Activated T-cell treated with anti-CD3 and anti-CD28 coated beads, Interleukin-2, amount 50 U/mL, for 4 hours (primary cell): ENCODE data around the gene CYP2W1. TPM values are rescaled to one million over a fixed set of nuclear protein-coding genes. Genes with fewer than 3 reads are reported as not detected.

Source experiments
- ATAC-seq, 2 donors: fragments of 200-7000 bp; cut with Tn5 transposase; one replicate each; pipeline ENCODE4 v1.10.0; 2021
- DNase-seq: peaks from one replicate; pipeline ENCODE4 v3.0.0-alpha.2; 2020
- H3K27me3 Mint-ChIP-seq: one replicate; pipeline ENCODE4 v1.8.0; 2021; ENCODE audit warnings: low read depth, mixed read lengths
- H3K36me3 Mint-ChIP-seq: one replicate; pipeline ENCODE4 v1.8.0; 2022; ENCODE audit warnings: mixed read lengths; ENCODE audit not compliant: insufficient read depth
- H3K4me1 Mint-ChIP-seq: one replicate; pipeline ENCODE4 v1.8.0; 2021; ENCODE audit warnings: low read depth, mixed read lengths
- H3K4me3 Mint-ChIP-seq: one replicate; pipeline ENCODE4 v1.8.0; 2021; ENCODE audit warnings: mild to moderate bottlenecking, moderate library complexity, mixed read lengths
- H3K9me3 Mint-ChIP-seq: one replicate; pipeline ENCODE4 v1.8.0; 2021; ENCODE audit warnings: mixed read lengths
- total RNA-seq, 3 donors: library from RNA; stranded (reverse); gene quantifications; one replicate each; pipeline ENCODE4 v1.2.1, GENCODE V29; 2021

Gene CYP2W1
- total RNA-seq, 3 donors from 2014 or later: not detected

GRCh38 chr7:979151-979550 is 3.8 kb upstream of the CYP2W1 start:
- Mint-ChIP-seq H3K4me3 (no peak overlapping the region), H3K9me3 (no peaks in the 10 kb centered on the region), H3K27me3 (no peaks in the 10 kb centered on the region), H3K36me3 (no peaks in the 10 kb centered on the region), H3K4me1 (peaks cover 5% of the 10 kb centered on the region)
- DNase-seq (no peak), ATAC-seq (no peak)

GRCh38 chr7:979886-980571 is 3.0 kb upstream of the CYP2W1 start:
- H3K36me3 Mint-ChIP-seq: no peaks in the 10 kb centered on the region
- ATAC-seq (no peak), DNase-seq (no peak)
- no peaks in the 10 kb centered on the region for H3K9me3 Mint-ChIP-seq
- no peak overlapping the region for H3K4me3 Mint-ChIP-seq
- no peaks in the 10 kb centered on the region for H3K4me1 Mint-ChIP-seq
- no peaks in the 10 kb centered on the region for H3K27me3 Mint-ChIP-seq

- peaks cover 8% of the 10 kb centered on the region for H3K27me3 Mint-ChIP-seq
- DNase-seq (no peak), ATAC-seq (no peak)
- H3K4me3 Mint-ChIP-seq: no peak overlapping the region
- no peaks in the 10 kb centered on the region for H3K4me1 Mint-ChIP-seq
- no peaks in the 10 kb centered on the region for H3K9me3 Mint-ChIP-seq
- no peaks in the 10 kb centered on the region for H3K36me3 Mint-ChIP-seq
Observed at GRCh38 chr7:981793-982510, 1.0 kb upstream of the CYP2W1 start.

GRCh38 chr7:982511-983003 is 424 bp upstream of the CYP2W1 start:
- H3K9me3 Mint-ChIP-seq: no peaks in the 10 kb centered on the region

GRCh38 chr7:983616-984071 is 663 bp downstream of the CYP2W1 start:
- H3K4me1 Mint-ChIP-seq: no peaks in the 10 kb centered on the region
- ATAC-seq: no peak
- no peak for DNase-seq
- peaks cover 10% of the 10 kb centered on the region for H3K27me3 Mint-ChIP-seq
- H3K9me3 Mint-ChIP-seq: no peaks in the 10 kb centered on the region
- H3K4me3 Mint-ChIP-seq: no peak overlapping the region
- H3K36me3 Mint-ChIP-seq: no peaks in the 10 kb centered on the region

More at GRCh38 chr7:982511-983003, 424 bp upstream of the CYP2W1 start:
- no peak for ATAC-seq
- Mint-ChIP-seq H3K4me3 (no peak overlapping the region), H3K4me1 (no peaks in the 10 kb centered on the region), H3K27me3 (peaks cover 8% of the 10 kb centered on the region), H3K36me3 (no peaks in the 10 kb centered on the region)
- no peak for DNase-seq

GRCh38 chr7:984361-985126 is 1.6 kb downstream of the CYP2W1 start:
- peaks cover 10% of the 10 kb centered on the region for H3K27me3 Mint-ChIP-seq
- no peaks in the 10 kb centered on the region for H3K9me3 Mint-ChIP-seq
- H3K4me1 Mint-ChIP-seq: no peaks in the 10 kb centered on the region
- no peaks in the 10 kb centered on the region for H3K36me3 Mint-ChIP-seq
- no peak for DNase-seq
- no peak for ATAC-seq
- H3K4me3 Mint-ChIP-seq: no peak overlapping the region

GRCh38 chr7:985127-985416 is 2.1 kb downstream of the CYP2W1 start:
- DNase-seq (no peak), ATAC-seq (no peak)
- Mint-ChIP-seq H3K4me3 (no peak overlapping the region), H3K9me3 (no peaks in the 10 kb centered on the region), H3K36me3 (no peaks in the 10 kb centered on the region), H3K27me3 (peaks cover 10% of the 10 kb centered on the region), H3K4me1 (no peaks in the 10 kb centered on the region)

GRCh38 chr7:985915-986741 is 3.1 kb downstream of the CYP2W1 start:
- DNase-seq (no peak), ATAC-seq (peak in 1 of 2 donors; percentile 25)
- Mint-ChIP-seq H3K36me3 (no peaks in the 10 kb centered on the region), H3K27me3 (peaks cover 10% of the 10 kb centered on the region), H3K4me3 (no peak overlapping the region), H3K4me1 (no peaks in the 10 kb centered on the region), H3K9me3 (no peaks in the 10 kb centered on the region)

GRCh38 chr7:986766-987751 is 4.1 kb downstream of the CYP2W1 start:
- peaks cover 10% of the 10 kb centered on the region for H3K27me3 Mint-ChIP-seq
- no peaks in the 10 kb centered on the region for H3K36me3 Mint-ChIP-seq
- H3K4me3 Mint-ChIP-seq: no peak overlapping the region
- H3K4me1 Mint-ChIP-seq: no peaks in the 10 kb centered on the region
- DNase-seq: no peak
- H3K9me3 Mint-ChIP-seq: no peaks in the 10 kb centered on the region
- no peak for ATAC-seq

GRCh38 chr7:987909-988308 is 4.9 kb downstream of the CYP2W1 start:
- Mint-ChIP-seq H3K36me3 (no peaks in the 10 kb centered on the region), H3K27me3 (peaks cover 10% of the 10 kb centered on the region), H3K4me3 (no peak overlapping the region), H3K9me3 (no peaks in the 10 kb centered on the region), H3K4me1 (peaks cover 1% of the 10 kb centered on the region)
- DNase-seq (no peak), ATAC-seq (no peak)

GRCh38 chr7:988426-988911 is 5.5 kb downstream of the CYP2W1 start:
- no peak for ATAC-seq
- Mint-ChIP-seq H3K4me3 (no peak overlapping the region), H3K27me3 (peaks cover 10% of the 10 kb centered on the region), H3K9me3 (no peaks in the 10 kb centered on the region), H3K36me3 (no peaks in the 10 kb centered on the region), H3K4me1 (peaks cover 5% of the 10 kb centered on the region)
- no peak for DNase-seq

GRCh38 chr7:988963-989529 is 6.1 kb downstream of the CYP2W1 start:
- Mint-ChIP-seq H3K4me3 (no peak overlapping the region), H3K27me3 (peaks cover 10% of the 10 kb centered on the region), H3K9me3 (no peaks in the 10 kb centered on the region), H3K36me3 (no peaks in the 10 kb centered on the region), H3K4me1 (peaks cover 5% of the 10 kb centered on the region)
- no peak for DNase-seq
- no peak for ATAC-seq
